Immature natural killer cell (primary cell): ENCODE measurements around the gene KMT2D. TPM values are rescaled to one million over a fixed set of nuclear protein-coding genes. Genes with fewer than 3 reads are reported as not detected.

Source experiments
- DNase-seq, 3 donors: peaks; one replicate each; pipeline ENCODE4 v3.0.0; 2022; ENCODE audit warnings: mixed read lengths in 1 of 3
- H3K27ac Mint-ChIP-seq, 6 donors: one replicate each; pipeline ENCODE4 v1.8.0; 2020; ENCODE audit warnings: mixed read lengths in 6 of 6, mild to moderate bottlenecking in 5 of 6, inconsistent platforms in 4 of 6, moderate library complexity in 3 of 6
- H3K27me3 Mint-ChIP-seq, 3 donors: one replicate each; pipeline ENCODE4 v1.8.0; 2020 to 2021; ENCODE audit warnings: low read depth in 3 of 3, mild to moderate bottlenecking in 3 of 3, mixed read lengths in 3 of 3, moderate library complexity in 3 of 3, inconsistent platforms in 1 of 3
- H3K36me3 Mint-ChIP-seq, 3 donors: one replicate each; pipeline ENCODE4 v1.8.0; 2020; ENCODE audit warnings: mixed read lengths in 3 of 3, inconsistent platforms in 2 of 3, mild to moderate bottlenecking in 2 of 3
- H3K4me1 Mint-ChIP-seq, 2 donors: one replicate each; pipeline ENCODE4 v1.8.0; 2020; ENCODE audit warnings: inconsistent platforms in 2 of 2, mild to moderate bottlenecking in 2 of 2, mixed read lengths in 2 of 2, moderate library complexity in 1 of 2
- H3K4me3 Mint-ChIP-seq, 5 donors: one replicate each; pipeline ENCODE4 v1.8.0; 2020; ENCODE audit warnings: mild to moderate bottlenecking in 5 of 5, mixed read lengths in 5 of 5, inconsistent platforms in 3 of 5, moderate library complexity in 3 of 5
- H3K9me3 Mint-ChIP-seq, 6 donors: one replicate each; pipeline ENCODE4 v1.8.0; 2020; ENCODE audit warnings: mild to moderate bottlenecking in 6 of 6, mixed read lengths in 6 of 6, inconsistent platforms in 4 of 6, moderate library complexity in 3 of 6
- polyA plus RNA-seq, 3 donors: library from polyadenylated mRNA; unstranded; fragments of 300-500 nt; fragmentation: Illumina TruSeq; gene quantifications; one replicate each; pipeline ENCODE4 v1.2.3, GENCODE V29; 2021

The KMT2D gene
- polyA plus RNA-seq, 3 donors from 2014 or later = 1.1 to 29.6 (median 3.8) TPM

DNA sequence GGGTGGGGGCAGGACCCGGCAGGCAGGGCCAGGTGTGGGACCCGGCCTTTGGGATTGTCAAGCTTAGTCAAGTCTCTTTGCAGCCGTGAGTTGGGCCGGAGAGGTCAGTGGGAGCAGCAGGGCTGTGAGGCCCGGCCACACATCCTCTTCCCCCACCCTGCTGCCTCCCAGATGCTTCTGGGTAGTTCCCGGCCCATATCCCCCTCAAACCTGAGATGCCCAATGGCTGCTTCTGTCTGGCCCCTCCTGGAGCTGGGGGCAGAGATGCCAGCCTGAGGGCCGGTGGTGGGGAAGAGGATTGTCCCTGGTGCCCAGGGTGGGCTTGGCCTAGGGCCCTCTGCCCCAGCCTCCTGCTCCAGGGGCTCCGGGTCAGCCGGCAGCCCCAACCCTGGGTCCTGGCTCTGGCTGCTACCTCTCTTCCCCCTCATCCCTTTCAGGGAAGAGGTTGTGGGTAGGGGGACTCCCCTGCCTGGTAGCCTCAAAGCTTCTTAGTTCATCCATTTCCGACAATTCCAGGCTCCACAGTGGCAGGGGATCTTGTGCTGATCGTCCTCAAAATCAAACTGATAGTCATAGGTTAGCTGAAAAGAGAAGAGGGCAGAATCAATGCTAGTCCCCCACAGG, 39.2 kb downstream of the KMT2D start:
- H3K27me3 Mint-ChIP-seq = peaks cover 16 to 26% (median 20%) of the 10 kb centered on the region in 3 donors
- H3K9me3 Mint-ChIP-seq = no peaks in the 10 kb centered on the region
- no peak overlapping the region for H3K4me3 Mint-ChIP-seq
- H3K4me1 Mint-ChIP-seq = peaks cover 29 to 34% of the 10 kb centered on the region in 2 donors
- peak overlapping the region; percentile 88 to 99 (median 96) for H3K27ac Mint-ChIP-seq
- peaks cover 10 to 42% (median 13%) of the 10 kb centered on the region in 3 donors for H3K36me3 Mint-ChIP-seq
- no peak for DNase-seq

DNA sequence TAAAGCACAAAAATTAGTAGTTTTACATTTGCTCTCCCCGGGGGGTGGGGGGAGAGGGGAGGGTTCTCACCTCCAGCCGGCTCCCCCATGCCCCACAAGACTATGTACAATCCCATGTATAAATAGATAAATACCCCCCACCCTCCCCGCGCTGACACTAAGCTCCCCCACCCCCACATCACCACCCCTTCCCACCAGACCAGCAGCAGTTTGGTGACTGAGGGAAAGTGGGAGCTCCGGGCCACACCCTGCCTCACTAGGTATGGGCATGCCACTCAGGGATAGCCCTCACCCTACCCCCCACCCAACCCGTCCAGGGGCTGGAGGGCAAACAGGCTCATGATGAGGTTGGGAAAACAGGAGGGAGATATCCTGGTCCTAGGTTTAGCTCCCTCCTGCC, 40.2 kb downstream of the KMT2D start:
- H3K9me3 Mint-ChIP-seq = no peaks in the 10 kb centered on the region
- DNase-seq = no peak
- peaks cover 35 to 44% of the 10 kb centered on the region in 2 donors for H3K4me1 Mint-ChIP-seq
- no peak overlapping the region for H3K4me3 Mint-ChIP-seq
- peak overlapping the region; percentile 76 to 99 (median 94) for H3K27ac Mint-ChIP-seq
- H3K27me3 Mint-ChIP-seq = peaks cover 16 to 25% (median 23%) of the 10 kb centered on the region in 3 donors
- H3K36me3 Mint-ChIP-seq = peaks cover 6 to 34% (median 19%) of the 10 kb centered on the region in 3 donors

DNA sequence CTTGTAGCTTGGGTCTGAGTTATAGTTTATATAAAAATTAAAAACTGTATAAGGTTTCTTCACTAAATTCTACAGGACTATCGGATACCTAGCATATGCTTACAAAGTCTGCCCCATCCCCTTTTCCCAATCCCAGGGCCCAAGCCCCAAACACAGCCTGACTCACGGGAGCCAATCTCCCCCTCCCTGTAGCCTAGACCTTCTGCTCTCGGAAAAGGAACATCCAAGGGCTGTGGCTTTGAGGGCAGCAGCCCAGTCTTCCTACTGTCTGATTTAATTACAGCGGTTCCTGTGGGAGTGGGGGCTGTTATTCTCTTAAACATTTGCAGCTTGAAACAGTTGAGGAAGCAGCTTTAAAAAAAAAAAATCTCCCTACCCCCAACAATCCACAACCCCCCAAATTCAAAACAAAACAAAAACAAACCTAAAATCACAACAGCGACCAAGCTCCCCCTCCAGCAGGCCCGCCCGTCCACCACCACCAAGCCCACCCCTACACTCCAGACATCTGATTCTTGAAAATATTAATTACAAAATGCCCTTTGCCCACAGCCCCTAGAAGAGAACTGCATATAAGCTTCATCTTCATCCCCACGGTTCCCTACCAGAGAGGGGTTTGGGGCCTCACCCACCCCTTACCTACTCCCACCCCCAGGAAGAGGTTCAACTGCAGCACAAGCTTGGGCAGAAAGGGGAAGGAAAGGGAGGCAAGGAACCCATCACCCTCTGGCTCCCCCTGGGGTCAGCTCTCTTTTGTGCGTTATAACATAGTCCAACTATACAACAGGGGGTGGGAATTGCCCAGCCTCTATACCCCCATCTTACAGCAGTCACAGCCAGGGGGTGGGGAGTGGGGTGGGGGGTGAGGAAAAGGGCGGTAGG, 40.9 kb downstream of the KMT2D start:
- DNase-seq = peak; percentile 54 to 59 (median 56)
- peaks cover 16 to 25% (median 23%) of the 10 kb centered on the region in 3 donors for H3K27me3 Mint-ChIP-seq
- peaks cover 39 to 51% of the 10 kb centered on the region in 2 donors for H3K4me1 Mint-ChIP-seq
- peaks cover 6 to 29% (median 19%) of the 10 kb centered on the region in 3 donors for H3K36me3 Mint-ChIP-seq
- H3K4me3 Mint-ChIP-seq = peak overlapping the region; percentile 75 to 98 (median 97)
- H3K27ac Mint-ChIP-seq = peak overlapping the region; percentile 91 to 100 (median 100)
- no peaks in the 10 kb centered on the region for H3K9me3 Mint-ChIP-seq

DNA sequence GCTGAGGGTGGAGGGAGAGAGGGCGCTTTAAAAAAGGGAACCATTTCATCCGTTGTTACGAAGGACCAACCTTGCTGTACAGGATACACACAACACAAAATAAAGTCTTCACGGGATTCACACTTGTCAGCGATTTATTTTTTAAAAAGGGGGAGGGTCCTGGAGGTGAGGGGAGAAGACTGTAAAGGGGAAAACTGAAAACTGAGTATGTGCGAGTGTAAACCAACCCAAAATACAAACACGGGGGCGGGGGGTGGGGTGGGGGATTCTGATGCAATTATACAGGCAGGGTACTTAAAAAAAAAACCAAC, 41.5 kb downstream of the KMT2D start:
- Mint-ChIP-seq H3K4me1 (peaks cover 39 to 58% of the 10 kb centered on the region in 2 donors), H3K4me3 (peak overlapping the region; percentile 92 to 98 (median 97)), H3K36me3 (peaks cover 6 to 24% (median 19%) of the 10 kb centered on the region in 3 donors), H3K27ac (peak overlapping the region; percentile 96 to 100 (median 100)), H3K9me3 (no peaks in the 10 kb centered on the region), H3K27me3 (peaks cover 16 to 25% (median 23%) of the 10 kb centered on the region in 3 donors)
- DNase-seq = no peak

DNA sequence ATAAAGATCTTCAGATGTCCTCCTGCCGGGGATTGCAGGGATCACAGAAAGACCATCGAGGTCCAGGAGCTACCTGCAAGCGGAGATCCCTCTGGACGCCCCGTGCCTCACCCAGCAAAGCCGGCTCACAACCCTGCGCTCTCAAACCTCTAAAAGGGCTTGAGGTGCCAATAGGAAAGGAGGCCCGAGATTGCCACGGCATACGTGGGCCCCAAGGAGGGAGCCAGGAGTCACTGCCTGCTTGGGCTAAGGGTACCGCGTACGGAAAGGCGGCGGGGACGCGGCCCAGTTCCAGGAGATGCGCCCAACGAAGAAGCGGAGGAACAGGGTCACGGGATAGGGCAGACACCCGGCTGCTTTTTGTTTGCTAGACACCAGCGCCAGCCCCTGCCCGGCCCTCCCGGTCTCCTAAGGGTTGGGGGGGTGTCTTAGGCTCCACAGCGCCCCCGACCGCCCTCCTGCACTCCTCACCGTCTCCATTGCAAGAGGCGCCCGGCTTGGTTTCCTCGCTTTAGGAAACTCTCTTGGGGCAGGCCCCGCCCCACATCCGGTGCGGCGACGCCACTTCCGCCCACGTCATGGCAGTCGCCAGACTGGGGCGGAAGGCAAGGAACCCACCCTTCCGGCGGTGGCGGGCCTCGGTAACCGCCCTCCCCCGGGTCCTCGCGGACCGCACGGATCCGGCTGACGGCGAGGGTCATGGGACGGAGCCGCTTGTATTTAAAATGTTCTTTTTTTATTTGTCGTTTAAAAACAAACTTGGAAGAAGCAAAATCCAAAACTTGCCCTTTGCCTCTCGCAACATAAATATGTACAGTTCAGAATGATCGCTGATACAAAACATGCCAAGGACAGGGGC, 42.1 kb downstream of the KMT2D start, which contains the start of gene PRKAG1:
TSS of gene PRKAG1 (minus strand) at position 516 of the 859 bp plus-strand sequence. CDS start at position 480, 36 bp downstream.
- peaks cover 6 to 24% (median 19%) of the 10 kb centered on the region in 3 donors for H3K36me3 Mint-ChIP-seq
- peak within 1 kb of the TSS; percentile 92 to 98 (median 97) for H3K4me3 Mint-ChIP-seq
- peaks cover 16 to 25% (median 23%) of the 10 kb centered on the region in 3 donors for H3K27me3 Mint-ChIP-seq
- H3K27ac Mint-ChIP-seq = peak within 1 kb of the TSS; percentile 96 to 100 (median 100)
- H3K4me1 Mint-ChIP-seq = peaks cover 39 to 58% of the 10 kb centered on the region in 2 donors
- DNase-seq = peak; percentile 99
- no peaks in the 10 kb centered on the region for H3K9me3 Mint-ChIP-seq

DNA sequence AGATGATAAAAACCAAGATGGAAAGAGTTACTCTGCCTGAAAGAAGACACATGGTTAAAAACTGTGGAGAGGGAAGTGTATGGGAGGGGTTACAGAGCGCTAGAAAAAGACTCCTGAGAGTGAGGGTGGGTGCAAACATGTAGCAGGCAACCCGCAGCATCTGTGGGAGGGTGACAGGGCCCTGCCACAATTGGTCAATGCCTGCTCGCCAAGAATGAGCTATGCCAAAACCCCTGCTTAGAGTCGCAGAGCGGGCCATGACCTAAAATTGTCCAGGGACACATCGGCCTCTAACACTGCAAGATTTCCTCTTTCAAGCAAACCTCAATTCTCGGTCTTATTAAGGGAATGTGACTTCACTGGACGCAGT, 42.7 kb downstream of the KMT2D start:
- DNase-seq = peak; percentile 62 to 66 (median 64)
- peak overlapping the region; percentile 96 to 100 (median 100) for H3K27ac Mint-ChIP-seq
- H3K27me3 Mint-ChIP-seq = peaks cover 16 to 25% (median 23%) of the 10 kb centered on the region in 3 donors
- peak overlapping the region; percentile 92 to 98 (median 97) for H3K4me3 Mint-ChIP-seq
- no peaks in the 10 kb centered on the region for H3K9me3 Mint-ChIP-seq
- H3K36me3 Mint-ChIP-seq = peaks cover 5 to 21% (median 19%) of the 10 kb centered on the region in 3 donors
- peaks cover 39 to 58% of the 10 kb centered on the region in 2 donors for H3K4me1 Mint-ChIP-seq

DNA sequence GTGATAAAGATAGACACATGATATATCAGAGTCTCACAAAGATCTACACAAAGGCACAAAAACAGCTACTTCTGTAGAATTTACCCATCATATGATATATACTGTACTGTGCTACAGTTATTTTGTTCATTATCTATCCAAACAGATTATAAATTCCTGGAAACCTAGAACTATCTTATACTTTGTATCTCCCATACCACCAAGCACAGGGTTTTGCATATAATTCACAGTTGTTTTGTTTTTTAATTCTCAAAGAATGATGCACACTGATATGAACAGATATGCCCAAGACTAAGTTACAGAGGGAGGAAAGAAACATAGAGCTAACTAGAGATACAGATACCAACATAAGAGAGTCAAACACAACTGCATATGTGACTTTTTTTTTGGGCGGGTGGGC, 45.4 kb downstream of the KMT2D start:
- H3K36me3 Mint-ChIP-seq = peaks cover 5 to 21% (median 5%) of the 10 kb centered on the region in 3 donors
- peak overlapping the region in 1 of 5 donors; percentile 36 for H3K4me3 Mint-ChIP-seq
- DNase-seq = no peak
- peaks cover 16 to 23% (median 23%) of the 10 kb centered on the region in 3 donors for H3K27me3 Mint-ChIP-seq
- H3K27ac Mint-ChIP-seq = peak overlapping the region in 5 of 6 donors; percentile 31 to 99 (median 87)
- peaks cover 39 to 58% of the 10 kb centered on the region in 2 donors for H3K4me1 Mint-ChIP-seq
- no peaks in the 10 kb centered on the region for H3K9me3 Mint-ChIP-seq

DNA sequence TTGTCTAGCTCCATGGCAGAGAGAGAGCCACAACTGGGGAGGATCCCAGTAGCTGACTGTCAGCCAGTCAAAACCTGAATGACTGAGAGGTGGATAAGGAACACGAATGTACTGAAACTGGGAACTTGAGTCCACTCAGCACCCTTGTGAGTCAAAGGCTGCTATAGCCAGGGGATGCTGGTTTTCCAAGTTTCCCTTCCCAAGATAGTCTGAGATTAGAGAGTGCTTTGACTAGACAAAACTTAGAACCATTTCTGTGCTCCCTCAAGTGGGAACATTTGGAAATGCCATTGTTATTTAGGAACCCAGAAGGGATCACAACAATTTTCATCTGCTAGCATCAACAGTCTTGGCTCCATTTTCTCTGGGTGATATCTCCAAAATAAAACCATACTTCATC, 46.0 kb downstream of the KMT2D start:
- Mint-ChIP-seq H3K36me3 (peaks cover 5 to 26% (median 10%) of the 10 kb centered on the region in 3 donors), H3K4me1 (peaks cover 35 to 53% of the 10 kb centered on the region in 2 donors), H3K27ac (peak overlapping the region; percentile 48 to 99 (median 84)), H3K4me3 (no peak overlapping the region), H3K27me3 (peaks cover 12 to 19% (median 19%) of the 10 kb centered on the region in 3 donors), H3K9me3 (no peaks in the 10 kb centered on the region)
- DNase-seq = no peak

DNA sequence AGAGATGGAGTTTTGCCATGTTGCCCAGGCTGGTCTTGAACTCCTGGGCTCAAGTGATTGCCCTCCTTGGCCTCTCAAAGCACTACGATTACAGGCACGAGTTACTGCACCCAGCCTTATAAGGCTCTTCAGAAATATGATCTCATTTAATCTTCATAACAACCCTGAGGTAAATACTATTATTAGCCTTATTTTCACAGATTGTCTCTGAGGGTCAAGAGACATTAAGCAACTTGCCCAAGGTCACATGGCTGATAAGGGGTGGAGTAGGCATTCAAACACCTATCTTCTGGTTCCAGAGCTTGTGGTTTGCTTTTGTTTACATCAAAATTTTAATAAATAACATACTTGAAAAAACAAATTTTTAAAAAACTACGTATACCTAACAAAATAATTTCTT, 47.2 kb downstream of the KMT2D start:
- DNase-seq = no peak
- peaks cover 29 to 48% of the 10 kb centered on the region in 2 donors for H3K4me1 Mint-ChIP-seq
- H3K9me3 Mint-ChIP-seq = no peaks in the 10 kb centered on the region
- H3K4me3 Mint-ChIP-seq = no peak overlapping the region
- H3K27ac Mint-ChIP-seq = peak overlapping the region in 2 of 6 donors; percentile 78 to 99
- peaks cover 10 to 29% (median 16%) of the 10 kb centered on the region in 3 donors for H3K36me3 Mint-ChIP-seq
- H3K27me3 Mint-ChIP-seq = peaks cover 7 to 12% (median 8%) of the 10 kb centered on the region in 3 donors

DNA sequence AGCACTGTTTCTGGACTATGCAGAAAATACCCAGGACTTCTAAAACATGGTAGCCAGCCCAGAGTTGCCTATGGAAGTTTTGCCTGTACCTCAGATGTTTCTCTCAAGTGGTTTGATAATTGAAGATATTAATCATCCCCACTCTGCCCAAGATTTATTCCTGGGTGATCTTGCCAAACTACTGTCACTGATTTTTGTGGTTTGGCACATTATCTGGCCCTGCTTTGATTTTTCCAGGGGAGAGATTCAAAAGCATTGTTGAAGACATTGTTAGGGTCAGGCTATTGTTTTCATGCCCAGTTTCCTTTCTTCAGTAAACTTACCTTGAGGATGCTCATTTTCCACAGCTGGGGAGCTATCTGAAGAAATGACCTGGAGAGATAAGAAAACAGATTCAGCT, 47.9 kb downstream of the KMT2D start:
- DNase-seq = no peak
- no peak overlapping the region for H3K4me3 Mint-ChIP-seq
- peaks cover 14 to 36% (median 20%) of the 10 kb centered on the region in 3 donors for H3K36me3 Mint-ChIP-seq
- H3K4me1 Mint-ChIP-seq = peaks cover 22 to 47% of the 10 kb centered on the region in 2 donors
- peak overlapping the region in 2 of 6 donors; percentile 45 to 99 for H3K27ac Mint-ChIP-seq
- no peaks in the 10 kb centered on the region for H3K9me3 Mint-ChIP-seq
- peaks cover under 1 to 5% (median 1%) of the 10 kb centered on the region in 3 donors for H3K27me3 Mint-ChIP-seq
